Activated naive CD4-positive, alpha-beta T cell treated with anti-CD3 and anti-CD28 coated beads for 36 hours (primary cell): ENCODE data around the gene ITPR2. TPM values are rescaled to one million over a fixed set of nuclear protein-coding genes. Genes with fewer than 3 reads are reported as not detected.
"Not testable (repeated sequence)": the region's sequence is repeated elsewhere in the genome, so short reads cannot be mapped to it uniquely, and the experiment has no call there.

Experiments used
- CTCF ChIA-PET: fragments of 350-600 bp; sonication (Branson Sonifier 250); formaldehyde crosslinking; loops from one replicate; lab custom pipeline; 2021; ENCODE audit warnings: antibody characterized with exemption; lab: Charles Lee
- DNase-seq: peaks from one replicate; pipeline ENCODE4 v3.0.0-alpha.2; 2020
- H3K27ac Mint-ChIP-seq: one replicate; pipeline ENCODE4 v1.8.0; 2021; ENCODE audit warnings: mild to moderate bottlenecking, mixed read lengths
- H3K27me3 Mint-ChIP-seq: one replicate; pipeline ENCODE4 v1.8.0; 2021; ENCODE audit warnings: low read depth, mixed read lengths
- H3K36me3 Mint-ChIP-seq: one replicate; pipeline ENCODE4 v1.8.0; 2021; ENCODE audit warnings: low read depth, mixed read lengths
- H3K4me1 Mint-ChIP-seq: one replicate; pipeline ENCODE4 v1.8.0; 2021; ENCODE audit warnings: low read depth, mixed read lengths
- H3K4me3 Mint-ChIP-seq: one replicate; pipeline ENCODE4 v1.8.0; 2021; ENCODE audit warnings: mild to moderate bottlenecking, moderate library complexity, mixed read lengths
- H3K9me3 Mint-ChIP-seq: one replicate; pipeline ENCODE4 v1.8.0; 2021; ENCODE audit warnings: mixed read lengths
- intact Hi-C: fragments of 100-400 bp; cut with micrococcal nuclease; formaldehyde crosslinking; loops from one replicate; pipeline ENCODE4 v1.15.1; 2023
- total RNA-seq, 2 experiments: library from RNA; stranded (reverse); gene quantifications; one replicate each; pipeline ENCODE4 v1.2.3, GENCODE V29; 2021

The ITPR2 gene
- total RNA-seq, 2 experiments from 2014 or later, result 24.4 to 24.5 TPM

- no peak for DNase-seq
- intact Hi-C loops, result no loop called here
- Mint-ChIP-seq H3K27ac (no peak overlapping the region), H3K27me3 (peaks cover 9% of the 10 kb centered on the region), H3K36me3 (no peaks in the 10 kb centered on the region), H3K9me3 (no peaks in the 10 kb centered on the region), H3K4me1 (peaks cover 4% of the 10 kb centered on the region), H3K4me3 (no peak overlapping the region)
- CTCF ChIA-PET, result interaction anchor here (0.7 to 1.7 kb wide), 4 partner anchors 13 to 58 kb away, joined by 3 to 10 read pairs (median 3); partner anchors contain the start of gene ITPR2
Observed at GRCh38 chr12:26846416-26846815, 13.4 kb upstream of the ITPR2 start.

- no peaks in the 10 kb centered on the region for H3K9me3 Mint-ChIP-seq
- CTCF ChIA-PET, result interaction anchor here (0.7 to 1.7 kb wide), 5 partner anchors 13 to 58 kb away, joined by 3 to 10 read pairs (median 3); partner anchors contain the start of gene ITPR2
- no peak overlapping the region for H3K4me3 Mint-ChIP-seq
- H3K36me3 Mint-ChIP-seq, result no peaks in the 10 kb centered on the region
- no peak overlapping the region for H3K27ac Mint-ChIP-seq
- peaks cover 7% of the 10 kb centered on the region for H3K4me1 Mint-ChIP-seq
- peaks cover 9% of the 10 kb centered on the region for H3K27me3 Mint-ChIP-seq
- intact Hi-C loops, result loop anchor here (1.0 kb wide), 1 partner anchor 13 kb away; the partner anchor contains the start of gene ITPR2
- no peak for DNase-seq
Observed at GRCh38 chr12:26845984-26846383, 13.0 kb upstream of the ITPR2 start.

- CTCF ChIA-PET, result interaction anchor here (1.0 to 1.7 kb wide), 6 partner anchors 12 to 105 kb away, joined by 3 to 10 read pairs (median 3); no protein-coding TSS in a partner anchor
- Mint-ChIP-seq H3K4me3 (no peak overlapping the region), H3K4me1 (peaks cover 10% of the 10 kb centered on the region), H3K9me3 (no peaks in the 10 kb centered on the region), H3K36me3 (no peaks in the 10 kb centered on the region), H3K27ac (no peak overlapping the region), H3K27me3 (peaks cover 9% of the 10 kb centered on the region)
- intact Hi-C loops, result loop anchor here (1.0 kb wide), 1 partner anchor 12 kb away; the partner anchor contains the start of gene ITPR2
- peak; percentile 24 for DNase-seq
Observed at GRCh38 chr12:26845057-26845666, 12.2 kb upstream of the ITPR2 start.

- DNase-seq, result no peak
- intact Hi-C loops, result no loop called here
- Mint-ChIP-seq H3K4me3 (no peak overlapping the region), H3K27me3 (peaks cover 6% of the 10 kb centered on the region), H3K27ac (no peak overlapping the region), H3K9me3 (no peaks in the 10 kb centered on the region), H3K4me1 (peaks cover 10% of the 10 kb centered on the region), H3K36me3 (no peaks in the 10 kb centered on the region)
- CTCF ChIA-PET, result interaction anchor here (0.8 to 1.2 kb wide), 3 partner anchors 9 to 128 kb away, joined by 3 read pairs; no protein-coding TSS in a partner anchor
Observed at GRCh38 chr12:26843311-26843710, 10.3 kb upstream of the ITPR2 start.

- H3K27me3 Mint-ChIP-seq, result peaks cover 2% of the 10 kb centered on the region
- intact Hi-C loops, result no loop called here
- no peak overlapping the region for H3K4me3 Mint-ChIP-seq
- no peak overlapping the region for H3K27ac Mint-ChIP-seq
- CTCF ChIA-PET, result interaction anchor here (2.3 kb wide), 1 partner anchor 45 kb away, joined by 10 read pairs; no protein-coding TSS in a partner anchor
- peaks cover 8% of the 10 kb centered on the region for H3K4me1 Mint-ChIP-seq
- H3K36me3 Mint-ChIP-seq, result no peaks in the 10 kb centered on the region
- DNase-seq, result peak; percentile 47
- H3K9me3 Mint-ChIP-seq, result no peaks in the 10 kb centered on the region
Observed at GRCh38 chr12:26841085-26841484, 8.1 kb upstream of the ITPR2 start.

- H3K4me1 Mint-ChIP-seq, result peaks cover 6% of the 10 kb centered on the region
- CTCF ChIA-PET, result no interaction called here
- H3K27ac Mint-ChIP-seq, result no peak overlapping the region
- no peaks in the 10 kb centered on the region for H3K36me3 Mint-ChIP-seq
- intact Hi-C loops, result no loop called here
- DNase-seq, result no peak
- no peak overlapping the region for H3K4me3 Mint-ChIP-seq
- H3K9me3 Mint-ChIP-seq, result no peaks in the 10 kb centered on the region
- H3K27me3 Mint-ChIP-seq, result no peaks in the 10 kb centered on the region
Observed at GRCh38 chr12:26839512-26839911, 6.5 kb upstream of the ITPR2 start.

GRCh38 chr12:26838888-26839416 is 6.0 kb upstream of the ITPR2 start:
- H3K27ac Mint-ChIP-seq, result no peak overlapping the region
- no peak for DNase-seq
- peaks cover 9% of the 10 kb centered on the region for H3K4me1 Mint-ChIP-seq
- no peaks in the 10 kb centered on the region for H3K9me3 Mint-ChIP-seq
- CTCF ChIA-PET, result no interaction called here
- no peaks in the 10 kb centered on the region for H3K27me3 Mint-ChIP-seq
- intact Hi-C loops, result no loop called here
- H3K4me3 Mint-ChIP-seq, result no peak overlapping the region
- H3K36me3 Mint-ChIP-seq, result no peaks in the 10 kb centered on the region

GRCh38 chr12:26836201-26836600 is 3.2 kb upstream of the ITPR2 start:
- Mint-ChIP-seq H3K4me1 (peaks cover 13% of the 10 kb centered on the region), H3K27ac (no peak overlapping the region), H3K9me3 (no peaks in the 10 kb centered on the region), H3K4me3 (no peak overlapping the region), H3K27me3 (no peaks in the 10 kb centered on the region), H3K36me3 (no peaks in the 10 kb centered on the region)
- intact Hi-C loops, result no loop called here
- DNase-seq, result no peak
- CTCF ChIA-PET, result interaction anchor here (2.1 kb wide), 1 partner anchor 49 kb away, joined by 8 read pairs; no protein-coding TSS in a partner anchor

GRCh38 chr12:26834503-26835060 is 1.6 kb upstream of the ITPR2 start:
- not testable (repeated sequence) for DNase-seq, H3K27me3 Mint-ChIP-seq, H3K27ac Mint-ChIP-seq, H3K36me3 Mint-ChIP-seq, H3K4me3 Mint-ChIP-seq, H3K9me3 Mint-ChIP-seq
- CTCF ChIA-PET, result interaction anchor here (0.9 to 2.1 kb wide), 3 partner anchors 9 to 50 kb away, joined by 3 to 8 read pairs (median 3); no protein-coding TSS in a partner anchor
- intact Hi-C loops, result loop anchor here (5.0 kb wide), 2 partner anchors 362 to 737 kb away; no protein-coding TSS in a partner anchor
- H3K4me1 Mint-ChIP-seq, result peaks cover 22% of the 10 kb centered on the region

- DNase-seq, result peak; percentile 53
- intact Hi-C loops, result loop anchor here (1.0 to 5.0 kb wide), 13 partner anchors 11 to 876 kb away; partner anchors contain the start of genes FGFR1OP2, MRPS35, STK38L and TM7SF3
- peak overlapping the region; percentile 39 for H3K27ac Mint-ChIP-seq
Observed at GRCh38 chr12:26833743-26834490, 923 bp upstream of the ITPR2 start.

GRCh38 chr12:26831951-26832821 is 808 bp downstream of the ITPR2 start:
- Mint-ChIP-seq H3K27ac (peak overlapping the region; percentile 97), H3K36me3 (peaks cover 1% of the 10 kb centered on the region), H3K9me3 (no peaks in the 10 kb centered on the region), H3K27me3 (no peaks in the 10 kb centered on the region), H3K4me1 (peaks cover 38% of the 10 kb centered on the region), H3K4me3 (peak overlapping the region; percentile 99)
- DNase-seq, result peak; percentile 76
- CTCF ChIA-PET, result interaction anchor here (0.5 to 2.5 kb wide), 9 partner anchors 14 to 187 kb away, joined by 3 to 11 read pairs (median 4); no protein-coding TSS in a partner anchor
- intact Hi-C loops, result loop anchor here (1.0 to 5.0 kb wide), 5 partner anchors 360 to 735 kb away; no protein-coding TSS in a partner anchor

More at GRCh38 chr12:26833743-26834490, 923 bp upstream of the ITPR2 start:
- Mint-ChIP-seq H3K27me3 (no peaks in the 10 kb centered on the region), H3K4me3 (peak overlapping the region; percentile 85), H3K4me1 (peaks cover 27% of the 10 kb centered on the region), H3K36me3 (peaks cover 1% of the 10 kb centered on the region), H3K9me3 (no peaks in the 10 kb centered on the region)
- CTCF ChIA-PET, result interaction anchor here (0.6 to 2.5 kb wide), 13 partner anchors 10 to 88 kb away, joined by 3 to 11 read pairs (median 3); no protein-coding TSS in a partner anchor
